Activated naive CD8-positive, alpha-beta T cell (primary cell): ENCODE results near the gene TRMT1.

Source experiments
- H3K27ac Mint-ChIP-seq: one replicate; pipeline ENCODE4 v1.8.0; 2021; ENCODE audit warnings: mixed read lengths
- H3K27me3 Mint-ChIP-seq: one replicate; pipeline ENCODE4 v1.8.0; 2021; ENCODE audit warnings: mixed read lengths
- H3K36me3 Mint-ChIP-seq: one replicate; pipeline ENCODE4 v1.8.0; 2021; ENCODE audit warnings: mixed read lengths
- H3K4me1 Mint-ChIP-seq: one replicate; pipeline ENCODE4 v1.8.0; 2021; ENCODE audit warnings: low read depth, mixed read lengths
- H3K4me3 Mint-ChIP-seq: one replicate; pipeline ENCODE4 v1.8.0; 2021; ENCODE audit warnings: mild to moderate bottlenecking, mixed read lengths
- H3K9me3 Mint-ChIP-seq: one replicate; pipeline ENCODE4 v1.8.0; 2021; ENCODE audit warnings: low read depth, mixed read lengths

Gene TRMT1

DNA sequence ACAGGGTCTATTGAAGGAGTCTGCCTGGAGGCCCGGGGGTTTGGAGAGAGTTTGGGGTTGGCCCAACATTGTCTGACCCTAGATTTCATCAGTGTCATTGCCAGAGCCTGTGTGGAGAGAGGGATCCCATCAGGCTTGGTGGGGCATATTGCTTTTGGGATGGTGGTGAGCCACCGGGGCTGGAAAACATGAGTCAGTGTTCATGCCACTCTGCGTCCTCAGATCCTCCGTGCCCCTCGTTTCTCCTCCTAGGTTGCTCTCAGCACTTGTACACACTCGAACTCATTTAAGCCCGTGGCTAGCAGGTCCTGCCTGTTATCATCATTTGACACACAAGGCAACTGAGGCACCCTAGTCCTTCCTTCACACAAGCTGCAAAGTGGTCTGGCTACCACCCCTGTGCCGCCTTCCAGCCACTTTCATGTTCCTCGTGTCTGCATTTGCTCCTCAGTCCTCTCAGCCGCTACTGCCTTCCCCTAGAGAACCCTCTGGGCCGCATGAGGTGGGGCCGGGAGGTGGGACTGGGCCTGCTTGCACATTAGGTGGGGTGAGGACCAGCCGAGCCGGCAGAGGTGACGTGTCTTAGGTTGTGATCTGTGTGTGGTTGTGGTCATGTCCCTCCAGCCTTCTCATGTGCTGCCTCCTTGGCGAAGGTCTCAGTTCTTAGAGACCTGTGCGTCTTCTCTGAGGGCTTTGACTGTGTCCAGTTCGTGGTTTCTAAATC is 5.2 kb upstream of the TRMT1 start:
- Mint-ChIP-seq H3K4me3 (peak overlapping the region; percentile 46), H3K36me3 (no peaks in the 10 kb centered on the region), H3K9me3 (no peaks in the 10 kb centered on the region), H3K27me3 (no peaks in the 10 kb centered on the region), H3K27ac (peak overlapping the region; percentile 22), H3K4me1 (peaks cover 49% of the 10 kb centered on the region)

DNA sequence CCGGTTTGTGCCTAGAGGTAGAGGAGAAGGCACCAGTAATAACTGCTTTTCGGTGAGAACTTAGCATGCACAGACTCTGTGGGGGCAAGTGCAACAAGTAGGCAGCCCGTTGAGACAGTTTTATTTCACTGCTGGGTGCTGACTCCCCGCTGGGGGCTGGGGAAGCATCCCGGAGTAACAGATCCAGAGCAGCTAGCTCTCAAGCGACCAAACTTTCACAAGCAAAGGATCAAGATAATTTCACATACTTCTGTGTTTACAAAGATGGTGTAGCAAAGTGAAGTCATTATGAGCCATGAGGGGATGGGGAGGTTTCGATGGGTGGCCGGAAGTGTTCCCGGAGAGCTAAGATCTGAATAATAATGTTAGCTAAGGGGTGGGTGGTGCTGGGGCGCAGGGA is 4.3 kb upstream of the TRMT1 start:
- Mint-ChIP-seq H3K4me1 (peaks cover 51% of the 10 kb centered on the region), H3K9me3 (no peaks in the 10 kb centered on the region), H3K4me3 (peak overlapping the region; percentile 84), H3K27me3 (no peaks in the 10 kb centered on the region), H3K36me3 (no peaks in the 10 kb centered on the region), H3K27ac (no peak overlapping the region)

DNA sequence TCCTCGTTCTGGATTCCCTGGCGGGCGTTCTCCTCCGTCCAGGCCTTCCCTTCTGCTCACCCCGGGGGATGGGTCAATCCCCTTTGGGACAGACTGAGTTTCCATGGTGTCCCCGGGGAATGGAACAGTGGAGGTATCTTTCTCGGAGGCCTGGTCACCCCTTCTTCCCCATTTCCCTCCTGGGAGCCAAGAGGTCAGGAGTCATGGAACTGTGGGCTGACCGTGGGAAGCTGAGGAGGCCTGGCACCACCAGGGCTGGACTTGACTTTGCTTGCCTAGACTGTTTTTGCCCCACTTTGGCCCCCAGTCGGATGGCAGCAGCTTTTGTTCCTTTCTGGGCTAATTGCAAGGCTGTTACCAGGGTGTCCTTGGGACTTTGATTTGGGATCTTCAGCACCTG is 3.5 kb upstream of the TRMT1 start:
- Mint-ChIP-seq H3K27me3 (no peaks in the 10 kb centered on the region), H3K4me1 (peaks cover 56% of the 10 kb centered on the region), H3K9me3 (no peaks in the 10 kb centered on the region), H3K27ac (no peak overlapping the region), H3K4me3 (peak overlapping the region; percentile 84), H3K36me3 (peaks cover 2% of the 10 kb centered on the region)

- Mint-ChIP-seq H3K36me3 (peaks cover 2% of the 10 kb centered on the region), H3K27me3 (no peaks in the 10 kb centered on the region), H3K4me1 (peaks cover 59% of the 10 kb centered on the region), H3K27ac (peak overlapping the region; percentile 72), H3K4me3 (peak overlapping the region; percentile 84), H3K9me3 (no peaks in the 10 kb centered on the region)
These were observed 3.1 kb upstream of the TRMT1 start for GRCh38 chr19:13119627-13120026.

GRCh38 chr19:13118424-13119193 is 2.1 kb upstream of the TRMT1 start:
- Mint-ChIP-seq H3K9me3 (no peaks in the 10 kb centered on the region), H3K27me3 (no peaks in the 10 kb centered on the region), H3K4me1 (peaks cover 56% of the 10 kb centered on the region), H3K4me3 (peak overlapping the region; percentile 84), H3K27ac (peak overlapping the region; percentile 72), H3K36me3 (peaks cover 2% of the 10 kb centered on the region)

- Mint-ChIP-seq H3K4me3 (peak within 1 kb of the TSS; percentile 98), H3K27ac (peak within 1 kb of the TSS; percentile 98), H3K36me3 (peaks cover 2% of the 10 kb centered on the region), H3K27me3 (no peaks in the 10 kb centered on the region), H3K9me3 (no peaks in the 10 kb centered on the region), H3K4me1 (peaks cover 52% of the 10 kb centered on the region)
These were observed 1.4 kb upstream of the TRMT1 start, which contains the start of gene NACC1 for GRCh38 chr19:13117772-13118423. TSS of gene NACC1 (plus strand) at chr19:13118264. CDS start at chr19:13135208, 16,944 bp downstream.

GRCh38 chr19:13117176-13117771 is 734 bp upstream of the TRMT1 start:
- Mint-ChIP-seq H3K27ac (peak overlapping the region; percentile 98), H3K4me3 (peak overlapping the region; percentile 98), H3K27me3 (no peaks in the 10 kb centered on the region), H3K36me3 (peaks cover 2% of the 10 kb centered on the region), H3K4me1 (peaks cover 47% of the 10 kb centered on the region), H3K9me3 (no peaks in the 10 kb centered on the region)

DNA sequence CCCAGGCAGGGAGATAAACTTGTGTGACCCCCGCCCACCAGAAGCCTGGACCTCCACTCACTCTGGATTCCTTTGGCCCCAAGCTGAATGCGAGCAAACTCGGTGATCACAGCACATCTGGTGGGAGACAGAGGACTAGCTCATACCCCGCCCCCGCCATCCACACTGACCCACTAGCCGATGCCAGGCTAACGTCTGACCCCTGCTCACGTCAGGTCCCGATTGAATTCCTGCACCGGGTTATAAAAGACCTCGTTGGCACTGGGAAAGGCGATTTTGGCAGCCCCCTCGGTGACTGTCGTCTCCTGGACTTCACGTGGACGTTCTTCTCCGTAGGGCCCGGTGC is 631 bp downstream of the TRMT1 start:
- Mint-ChIP-seq H3K27me3 (no peaks in the 10 kb centered on the region), H3K9me3 (no peaks in the 10 kb centered on the region), H3K4me1 (peaks cover 33% of the 10 kb centered on the region), H3K36me3 (peaks cover 2% of the 10 kb centered on the region), H3K27ac (peak overlapping the region; percentile 98), H3K4me3 (peak overlapping the region; percentile 98)

- no peak overlapping the region for H3K27ac Mint-ChIP-seq
- H3K27me3 Mint-ChIP-seq = no peaks in the 10 kb centered on the region
- H3K4me3 Mint-ChIP-seq = no peak overlapping the region
- no peaks in the 10 kb centered on the region for H3K9me3 Mint-ChIP-seq
- H3K36me3 Mint-ChIP-seq = peaks cover 2% of the 10 kb centered on the region
- peaks cover 15% of the 10 kb centered on the region for H3K4me1 Mint-ChIP-seq
These were observed 4.0 kb downstream of the TRMT1 start for GRCh38 chr19:13112555-13112954.

DNA sequence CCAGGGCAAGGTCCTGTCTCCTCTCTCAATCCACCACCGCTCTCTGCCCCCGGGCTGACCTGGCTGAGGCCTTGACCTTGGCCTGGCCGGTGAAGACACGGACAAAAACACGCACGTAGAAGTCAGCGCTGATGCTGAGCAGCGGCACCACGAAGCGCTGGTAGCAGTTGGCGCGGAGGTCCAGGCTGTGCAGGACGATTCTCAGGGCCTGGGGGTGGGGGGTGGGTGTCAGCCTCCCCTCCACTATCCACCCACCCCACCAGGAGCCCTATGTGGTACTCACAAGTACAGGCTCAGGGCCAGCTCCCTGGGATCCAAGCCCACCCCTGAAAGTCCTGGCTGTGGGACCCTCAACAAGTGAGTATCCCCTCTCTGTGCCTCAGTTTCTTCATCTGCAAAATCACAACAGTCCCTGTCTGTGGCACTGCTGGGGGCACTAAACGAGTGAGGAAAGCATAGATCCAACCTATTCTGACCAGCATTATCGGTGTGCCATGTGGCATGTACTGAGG is 6.4 kb downstream of the TRMT1 start:
- Mint-ChIP-seq H3K36me3 (peaks cover 2% of the 10 kb centered on the region), H3K9me3 (no peaks in the 10 kb centered on the region), H3K27ac (no peak overlapping the region)

DNA sequence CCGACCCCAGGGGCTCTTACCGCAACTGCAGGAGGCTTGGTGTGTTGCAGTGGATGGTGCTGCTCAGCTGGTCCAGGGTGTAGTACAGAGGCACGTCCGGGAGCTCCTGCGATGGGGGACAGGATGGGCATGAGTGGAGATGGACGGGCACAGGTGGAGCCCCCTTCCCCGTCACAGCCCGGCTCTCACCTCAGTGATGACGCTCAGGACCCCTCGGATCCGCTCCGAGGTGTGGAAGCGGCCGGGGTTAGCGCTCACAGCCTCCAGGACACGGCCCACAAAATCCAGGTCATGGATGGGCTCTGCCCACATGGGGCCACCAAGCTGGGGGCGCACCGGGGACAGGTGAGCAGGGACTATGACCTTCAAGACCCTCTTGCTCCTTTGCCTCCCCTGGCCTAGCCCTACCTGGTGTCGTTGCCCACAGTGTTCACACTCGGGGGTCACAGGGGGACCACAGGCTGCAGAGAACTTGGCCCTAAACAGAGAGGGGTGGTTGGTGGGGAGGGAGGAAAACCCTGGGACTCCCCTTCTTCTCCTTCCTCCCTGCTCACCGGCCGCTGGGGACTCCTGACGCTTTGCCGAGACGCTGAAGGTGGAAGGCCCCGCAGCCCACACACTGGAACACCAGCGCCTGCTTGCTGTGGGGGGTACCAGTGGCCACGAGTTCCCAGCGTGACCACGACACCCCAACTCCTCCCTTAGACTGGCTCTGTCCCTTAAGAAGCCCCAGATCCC is 7.0 kb downstream of the TRMT1 start:
- peaks cover 2% of the 10 kb centered on the region for H3K36me3 Mint-ChIP-seq
- no peaks in the 10 kb centered on the region for H3K9me3 Mint-ChIP-seq
- H3K4me1 Mint-ChIP-seq = peaks cover 12% of the 10 kb centered on the region
- H3K27me3 Mint-ChIP-seq = no peaks in the 10 kb centered on the region
- no peak overlapping the region for H3K4me3 Mint-ChIP-seq
- H3K27ac Mint-ChIP-seq = no peak overlapping the region

More for the DNA sequence above, 6.4 kb downstream of the TRMT1 start:
- no peak overlapping the region for H3K4me3 Mint-ChIP-seq
- H3K4me1 Mint-ChIP-seq = peaks cover 11% of the 10 kb centered on the region
- H3K27me3 Mint-ChIP-seq = no peaks in the 10 kb centered on the region

GRCh38 chr19:13104848-13105711 is 11.5 kb downstream of the TRMT1 start:
- Mint-ChIP-seq H3K27ac (peak overlapping the region; percentile 84), H3K27me3 (no peaks in the 10 kb centered on the region), H3K9me3 (no peaks in the 10 kb centered on the region), H3K4me1 (peaks cover 28% of the 10 kb centered on the region), H3K4me3 (peak overlapping the region; percentile 91), H3K36me3 (peaks cover 2% of the 10 kb centered on the region)

GRCh38 chr19:13104360-13104847 is 12.1 kb downstream of the TRMT1 start:
- H3K27me3 Mint-ChIP-seq = no peaks in the 10 kb centered on the region
- H3K4me3 Mint-ChIP-seq = peak overlapping the region; percentile 91
- peaks cover 4% of the 10 kb centered on the region for H3K36me3 Mint-ChIP-seq
- H3K9me3 Mint-ChIP-seq = no peaks in the 10 kb centered on the region
- peaks cover 32% of the 10 kb centered on the region for H3K4me1 Mint-ChIP-seq
- H3K27ac Mint-ChIP-seq = peak overlapping the region; percentile 84
